Measurements from ENCODE around the gene QTRT2. TPM values are rescaled to one million over a fixed set of nuclear protein-coding genes. Genes with fewer than 3 reads are reported as not detected.

The QTRT2 gene
- total and polyA plus RNA-seq, 2 donors from 2014 or later = 4.7 to 26.1 TPM

GRCh38 chr3:114022145-114022802 lies 34.3 kb upstream of the QTRT2 start:
- Histone ChIP-seq H3K27me3 (ENCODE audit: control insufficient read depth, insufficient read depth, low read length) (no peaks in the 10 kb centered on the region), H3K36me3 (ENCODE audit: control insufficient read depth in 2 of 3, insufficient read depth in 3 of 3, low read length in 3 of 3) (no peaks in the 10 kb centered on the region), H3K4me3 (ENCODE audit: low read length in 3 of 3) (no peak overlapping the region), H3K4me1 (ENCODE audit: control insufficient read depth in 2 of 3, insufficient read depth in 2 of 3, low read depth in 1 of 3, low read length in 3 of 3) (peaks cover 0 to 4% (median 0%) of the 10 kb centered on the region in 3 donors), H3K9me3 (ENCODE audit: control insufficient read depth in 2 of 3, insufficient read depth in 1 of 3, low read length in 3 of 3) (no peaks in the 10 kb centered on the region), H3K9ac (ENCODE audit: low read length in 3 of 3) (no peak overlapping the region), H3K27ac (ENCODE audit: low read depth in 2 of 2, low read length in 2 of 2) (no peak overlapping the region)
- no peak for TF ChIP-seq CTCF (IDR thresholded peaks at IDR 0.05; ENCODE audit: borderline replicate concordance, extremely low read depth, insufficient read depth)
- intact Hi-C loops (cut with DNase I) = no loop called here
- FAIRE-seq = no peak
- peak in 2 of 5 donors; percentile 70 to 78 for DNase-seq

GRCh38 chr3:114025451-114025850 lies 31.1 kb upstream of the QTRT2 start:
- FAIRE-seq = peak; percentile 38
- peaks cover 0 to 3% (median 0%) of the 10 kb centered on the region in 3 donors for H3K36me3 ChIP-seq (ENCODE audit: control insufficient read depth in 2 of 3, insufficient read depth in 3 of 3, low read length in 3 of 3)
- peak in 2 of 5 donors; percentile 13 to 19 for DNase-seq
- TF ChIP-seq CTCF (IDR thresholded peaks at IDR 0.05; ENCODE audit: borderline replicate concordance, extremely low read depth, insufficient read depth) = no peak
- no peak overlapping the region for H3K27ac ChIP-seq (ENCODE audit: low read depth in 2 of 2, low read length in 2 of 2)
- no peak overlapping the region for H3K9ac ChIP-seq (ENCODE audit: low read length in 3 of 3)
- intact Hi-C loops (cut with DNase I) = no loop called here
- no peaks in the 10 kb centered on the region for H3K9me3 ChIP-seq (ENCODE audit: control insufficient read depth in 2 of 3, insufficient read depth in 1 of 3, low read length in 3 of 3)
- peaks cover 0 to 4% (median 0%) of the 10 kb centered on the region in 3 donors for H3K4me1 ChIP-seq (ENCODE audit: control insufficient read depth in 2 of 3, insufficient read depth in 2 of 3, low read depth in 1 of 3, low read length in 3 of 3)
- no peaks in the 10 kb centered on the region for H3K27me3 ChIP-seq (ENCODE audit: control insufficient read depth, insufficient read depth, low read length)
- H3K4me3 ChIP-seq (ENCODE audit: low read length in 3 of 3) = peak overlapping the region in 1 of 3 donors; percentile 28

- H3K27ac ChIP-seq (ENCODE audit: low read depth in 2 of 2, low read length in 2 of 2) = no peak overlapping the region
- no peak for TF ChIP-seq CTCF (IDR thresholded peaks at IDR 0.05; ENCODE audit: borderline replicate concordance, extremely low read depth, insufficient read depth)
- H3K4me3 ChIP-seq (ENCODE audit: low read length in 3 of 3) = no peak overlapping the region
- no peaks in the 10 kb centered on the region for H3K9me3 ChIP-seq (ENCODE audit: control insufficient read depth in 2 of 3, insufficient read depth in 1 of 3, low read length in 3 of 3)
- DNase-seq (no peak), FAIRE-seq (no peak)
- intact Hi-C loops (cut with DNase I) = no loop called here
- H3K9ac ChIP-seq (ENCODE audit: low read length in 3 of 3) = no peak overlapping the region
- peaks cover 0 to 3% (median 0%) of the 10 kb centered on the region in 3 donors for H3K36me3 ChIP-seq (ENCODE audit: control insufficient read depth in 2 of 3, insufficient read depth in 3 of 3, low read length in 3 of 3)
- H3K27me3 ChIP-seq (ENCODE audit: control insufficient read depth, insufficient read depth, low read length) = no peaks in the 10 kb centered on the region
- peaks cover 0 to 4% (median 0%) of the 10 kb centered on the region in 3 donors for H3K4me1 ChIP-seq (ENCODE audit: control insufficient read depth in 2 of 3, insufficient read depth in 2 of 3, low read depth in 1 of 3, low read length in 3 of 3)
Measured at GRCh38 chr3:114026331-114026730, 30.2 kb upstream of the QTRT2 start.
